Amniotic stem cell (primary cell): ENCODE measurements around the gene MED16.
"Not testable (repeated sequence)": the region's sequence is repeated elsewhere in the genome, so short reads cannot be mapped to it uniquely, and the experiment has no call there.

Experiments used
- DNase-seq: peaks from one replicate; lab custom pipeline; 2025; lab: John Stamatoyannopoulos, UW

The MED16 gene

DNA sequence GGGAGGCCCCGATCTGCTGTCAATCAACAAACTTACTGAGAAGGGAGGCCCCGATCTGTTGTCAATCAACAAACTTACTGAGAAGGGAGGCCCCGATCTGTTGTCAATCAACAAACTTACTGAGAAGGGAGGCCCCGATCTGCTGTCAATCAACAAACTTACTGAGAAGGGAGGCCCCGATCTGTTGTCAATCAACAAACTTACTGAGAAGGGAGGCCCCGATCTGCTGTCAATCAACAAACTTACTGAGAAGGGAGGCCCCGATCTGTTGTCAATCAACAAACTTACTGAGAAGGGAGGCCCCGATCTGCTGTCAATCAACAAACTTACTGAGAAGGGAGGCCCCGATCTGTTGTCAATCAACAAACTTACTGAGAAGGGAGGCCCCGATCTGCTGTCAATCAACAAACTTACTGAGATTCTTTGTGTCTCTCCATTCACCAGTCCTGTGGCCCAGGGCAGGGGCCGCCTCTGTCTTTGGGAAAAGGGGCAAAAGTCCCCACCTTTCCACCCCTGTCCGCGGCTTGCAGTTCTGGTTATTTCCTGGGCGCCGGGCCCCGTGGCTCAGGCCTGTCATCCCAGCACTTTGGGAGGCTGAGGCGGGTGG, 39.3 kb downstream of the MED16 start:
- DNase-seq, result not testable (repeated sequence)

DNA sequence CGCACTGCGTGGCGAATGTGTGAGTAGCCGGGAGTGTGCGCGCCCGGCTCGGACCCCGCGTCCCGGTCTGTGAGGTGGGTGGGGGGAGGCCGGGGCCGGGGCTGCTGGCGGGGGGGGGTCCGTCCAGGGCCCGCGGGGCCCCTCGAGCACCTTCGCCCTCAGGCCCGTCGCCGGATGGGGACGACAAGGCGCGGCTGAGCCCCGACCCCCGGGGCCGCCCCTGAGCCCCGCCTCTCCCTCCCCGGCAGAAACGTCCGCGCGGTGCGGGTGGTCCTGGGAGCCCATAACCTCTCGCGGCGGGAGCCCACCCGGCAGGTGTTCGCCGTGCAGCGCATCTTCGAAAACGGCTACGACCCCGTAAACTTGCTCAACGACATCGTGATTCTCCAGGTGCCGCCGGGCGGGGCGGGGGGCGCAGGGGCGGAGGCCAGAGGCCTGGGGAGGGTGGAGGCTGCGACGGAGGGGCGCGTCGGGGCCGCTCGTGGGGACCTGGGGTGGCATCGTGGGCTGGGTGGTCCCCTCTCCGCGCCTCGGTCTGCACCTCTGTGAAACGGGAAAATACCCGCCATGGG, 39.9 kb downstream of the MED16 start:
- DNase-seq, result no peak

GRCh38 chr19:852136-853013, 40.6 kb downstream of the MED16 start, which contains the start of gene ELANE:
Gene ELANE (plus strand): TSS chr19:852303. CDS start chr19:852329, 26 bp downstream.
- DNase-seq, result no peak

- DNase-seq, result no peak
Observed at GRCh38 chr19:850979-851335, 42.0 kb downstream of the MED16 start.

DNA sequence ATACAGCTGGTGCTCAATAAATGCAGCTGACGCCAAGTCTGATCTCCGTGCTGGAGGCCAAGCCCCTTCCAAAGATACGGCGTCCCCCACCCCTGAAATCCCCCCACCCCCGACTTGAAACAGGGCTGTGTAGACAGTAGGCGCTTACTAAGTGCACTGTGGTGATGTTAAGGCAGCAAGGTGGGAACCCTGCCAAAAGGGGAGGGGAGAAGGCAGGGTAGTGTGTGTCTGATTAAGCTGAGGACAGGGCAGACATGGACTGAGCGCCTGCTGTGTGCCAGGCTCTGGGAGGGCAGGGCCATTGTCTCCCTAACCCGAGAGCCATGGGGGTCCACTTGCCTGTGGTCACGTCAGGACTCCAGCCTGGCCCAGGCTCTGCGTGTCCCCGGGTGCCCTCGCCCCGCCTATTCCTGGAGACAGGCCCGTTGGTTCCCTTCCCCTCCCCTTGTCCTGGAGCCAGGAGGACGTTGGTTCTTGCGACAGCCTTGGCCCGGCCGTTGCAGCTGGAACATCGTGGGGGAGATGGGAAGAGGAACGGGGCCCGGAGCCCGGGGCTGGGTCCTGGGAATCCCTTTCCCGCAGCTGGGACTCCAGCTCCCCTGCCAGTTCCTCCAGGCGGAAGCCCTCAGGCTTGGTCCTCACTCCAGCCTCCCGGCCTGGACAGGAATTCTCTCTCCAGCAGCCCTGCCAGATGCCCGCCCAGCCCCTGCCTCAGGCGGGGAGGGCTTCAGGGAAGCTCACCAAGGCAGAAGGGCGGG, 42.6 kb downstream of the MED16 start:
- no peak for DNase-seq

DNA sequence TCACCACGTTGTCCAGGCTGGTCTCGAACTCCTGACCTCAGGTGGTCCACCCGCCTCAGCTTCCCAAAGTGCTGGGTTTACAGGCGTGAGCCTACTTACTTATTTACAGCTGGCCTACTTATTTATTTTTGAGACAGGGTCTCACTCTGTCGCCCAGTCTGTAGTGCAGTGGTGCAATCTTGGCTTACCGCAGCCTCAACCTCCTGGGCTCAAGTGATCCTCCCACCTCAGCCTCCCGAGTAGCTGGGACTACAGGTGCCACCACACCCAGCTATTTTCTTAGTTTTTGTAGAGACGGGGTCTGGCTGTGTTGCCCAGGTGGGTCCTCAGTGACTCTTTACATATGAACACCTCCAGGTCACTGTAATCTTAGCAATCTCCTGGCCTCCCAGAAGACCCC, 43.8 kb downstream of the MED16 start:
- DNase-seq, result not testable (repeated sequence)

GRCh38 chr19:848386-848921, 44.5 kb downstream of the MED16 start:
- DNase-seq, result no peak

GRCh38 chr19:845707-846521, 47.1 kb downstream of the MED16 start:
- DNase-seq, result no peak

GRCh38 chr19:844546-844971, 48.4 kb downstream of the MED16 start:
- DNase-seq, result no peak

DNA sequence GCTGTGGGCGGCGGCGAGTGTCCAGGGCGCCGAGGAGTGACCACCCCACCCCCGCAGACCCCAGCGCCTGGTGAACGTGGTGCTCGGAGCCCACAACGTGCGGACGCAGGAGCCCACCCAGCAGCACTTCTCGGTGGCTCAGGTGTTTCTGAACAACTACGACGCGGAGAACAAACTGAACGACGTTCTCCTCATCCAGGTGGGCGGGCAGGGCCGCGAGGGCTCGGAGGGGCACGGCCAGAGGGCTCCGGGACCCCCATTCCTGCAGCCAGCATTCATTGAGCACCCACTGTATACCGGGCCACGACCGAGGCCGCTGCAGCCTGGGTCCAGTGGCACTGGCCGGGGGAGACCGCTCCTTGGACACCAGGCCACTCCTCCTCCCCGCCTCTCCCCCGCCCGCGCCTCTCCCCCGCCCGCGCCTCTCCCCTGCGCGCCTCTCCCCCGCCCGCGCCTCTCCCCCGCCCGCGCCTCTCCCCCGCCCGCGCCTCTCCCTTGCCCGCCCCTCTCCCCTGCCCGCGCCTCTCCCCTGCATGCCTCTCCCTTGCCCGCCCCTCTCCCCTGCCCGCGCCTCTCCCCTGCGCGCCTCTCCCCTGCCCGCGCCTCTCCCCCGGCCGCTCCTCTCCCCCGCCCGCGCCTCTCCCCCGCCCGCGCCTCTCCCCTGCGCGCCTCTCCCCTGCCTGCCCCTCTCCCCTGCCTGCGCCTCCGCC, 49.0 kb downstream of the MED16 start:
- DNase-seq, result no peak

GRCh38 chr19:843180-843835, 49.7 kb downstream of the MED16 start:
- DNase-seq, result no peak

- not testable (repeated sequence) for DNase-seq
Observed at GRCh38 chr19:842802-843179, 50.2 kb downstream of the MED16 start.

GRCh38 chr19:840519-841206, 52.3 kb downstream of the MED16 start, which contains the start of gene PRTN3:
Gene PRTN3 (plus strand): TSS chr19:840999. CDS start chr19:841009, 10 bp downstream.
- no peak for DNase-seq

DNA sequence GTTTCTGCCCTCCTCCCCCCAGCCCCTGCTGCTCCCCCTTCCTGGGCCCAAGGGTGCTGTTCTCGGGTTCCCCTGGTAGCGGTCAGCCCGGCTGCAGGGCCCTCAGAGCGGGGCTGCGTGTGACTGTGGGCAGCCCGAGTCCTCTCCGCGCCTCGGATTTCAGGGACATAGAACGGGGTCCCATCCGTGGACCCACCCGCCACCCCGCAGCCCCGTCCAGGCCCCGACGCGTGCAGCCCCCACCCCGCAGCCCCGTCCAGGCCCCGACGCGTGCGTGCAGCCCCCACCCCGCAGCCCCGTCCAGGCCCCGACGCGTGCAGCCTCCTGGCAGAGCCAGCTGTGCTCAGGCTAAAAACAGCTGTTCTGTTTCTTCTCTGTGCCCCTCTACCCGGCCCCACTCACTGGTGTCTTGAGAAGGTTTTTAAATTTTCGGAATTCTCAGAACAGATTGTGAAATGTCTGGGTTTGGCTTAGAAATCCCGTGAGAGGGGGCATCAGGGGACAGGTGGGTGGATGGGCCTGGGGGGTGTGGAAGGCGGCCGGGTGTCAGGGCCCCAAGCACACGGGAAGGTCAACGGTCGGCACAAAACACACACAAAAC, 57.7 kb downstream of the MED16 start:
- DNase-seq, result no peak

- no peak for DNase-seq
Observed at GRCh38 chr19:834216-834615, 58.8 kb downstream of the MED16 start.

GRCh38 chr19:831407-832369, 61.3 kb downstream of the MED16 start:
- no peak for DNase-seq

DNA sequence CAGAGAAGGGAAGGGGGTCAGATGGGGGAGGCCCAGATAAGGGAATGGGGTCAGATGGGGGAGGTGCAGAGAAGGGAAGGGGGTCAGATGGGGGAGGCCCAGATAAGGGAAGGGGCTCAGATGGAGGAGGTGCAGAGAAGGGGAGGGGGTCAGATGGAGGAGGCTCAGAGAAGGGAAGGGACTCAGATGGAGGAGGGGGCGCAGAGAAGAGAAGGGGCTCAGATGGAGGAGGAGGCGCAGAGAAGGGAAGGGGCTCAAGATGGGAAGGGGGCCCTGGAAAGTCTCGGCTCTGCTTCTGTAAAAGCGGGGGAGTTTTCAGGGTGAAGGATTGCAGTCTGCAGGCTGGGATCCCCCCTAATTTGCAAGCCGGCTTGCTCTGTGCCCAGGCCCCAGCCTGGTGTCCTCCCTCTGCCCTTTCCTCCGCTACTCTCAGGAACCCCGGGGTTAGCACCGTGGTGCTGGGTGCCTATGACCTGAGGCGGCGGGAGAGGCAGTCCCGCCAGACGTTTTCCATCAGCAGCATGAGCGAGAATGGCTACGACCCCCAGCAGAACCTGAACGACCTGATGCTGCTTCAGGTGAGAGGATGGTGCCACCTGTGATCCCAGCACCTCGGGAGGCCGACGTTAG, 63.7 kb downstream of the MED16 start:
- no peak for DNase-seq
